SK-N-MC (cell line): ENCODE data around the gene PCDHA8.

Experiments
- EZH2 ChIP-seq: fragments of 200-600 bp; sonication (generic); IDR thresholded peaks from one replicate; pipeline ENCODE4 v1.6.1; 2017; ENCODE audit warnings: antibody characterized with exemption
- POLR2AphosphoS5 ChIP-seq: IDR thresholded peaks from 2 replicates; pipeline ENCODE4 v1.6.1; 2012; ENCODE audit warnings: mild to moderate bottlenecking, low read depth, low read length, borderline replicate concordance

GRCh38 chr5:140802781-140803271 lies 38.2 kb upstream of the PCDHA8 start:
- TF ChIP-seq POLR2AphosphoS5 (no peak), EZH2 (no peak)
